H1 (cell line): ENCODE measurements around the gene PTAR1. TPM values are rescaled to one million over a fixed set of nuclear protein-coding genes. Genes with fewer than 3 reads are reported as not detected.

ENCODE experiments used
- CTCF ChIA-PET: fragments of 300-600 bp; sonication (Branson Sonifier 250); formaldehyde crosslinking; loops from one replicate; lab custom pipeline; 2021; ENCODE audit not compliant: partially characterized antibody; lab: Charles Lee
- POLR2A ChIA-PET: fragments of 300-600 bp; sonication (Branson Sonifier 250); formaldehyde crosslinking; loops from one replicate; lab custom pipeline; 2021; ENCODE audit warnings: inconsistent platforms; ENCODE audit not compliant: partially characterized antibody; lab: Charles Lee
- DNase-seq, 2 experiments: peaks; one replicate each; pipeline versions ENCODE4 v3.0.0 to v3.0.0-alpha.2; 2010 to 2022; ENCODE audit warnings: low spot score in 2 of 2, low read depth in 1 of 2, mixed read lengths in 1 of 2
- FAIRE-seq: peaks from 2 replicates; lab custom pipeline; 2011; peaks lifted over from hg19 to GRCh38; lab: Jason Lieb, UNC
- H2AFZ ChIP-seq: 2 replicates; pipeline ENCODE4 v1.8.1; 2012; ENCODE audit warnings: low read length, inconsistent platforms
- H2AK5ac ChIP-seq: 2 replicates; pipeline ENCODE4 v1.6.1; 2013; ENCODE audit warnings: low read depth, low read length
- H2BK120ac ChIP-seq: replicated peaks from 2 replicates; pipeline ENCODE3; 2013; ENCODE audit warnings: low read depth, low read length, inconsistent platforms
- H2BK12ac ChIP-seq: 2 replicates; pipeline ENCODE4 v1.6.1; 2013; ENCODE audit warnings: low read depth, low read length
- H2BK15ac ChIP-seq: 2 replicates; pipeline ENCODE4 v1.6.1; 2013; ENCODE audit warnings: low read length
- H2BK20ac ChIP-seq: 2 replicates; pipeline ENCODE4 v1.6.1; 2013; ENCODE audit warnings: low read length
- H2BK5ac ChIP-seq: 2 replicates; pipeline ENCODE4 v1.6.1; 2013; ENCODE audit warnings: low read depth, low read length
- H3K14ac ChIP-seq: 2 replicates; pipeline ENCODE4 v1.6.1; 2013; ENCODE audit warnings: inconsistent platforms; ENCODE audit not compliant: insufficient read length
- H3K18ac ChIP-seq: 2 replicates; pipeline ENCODE4 v1.6.1; 2013; ENCODE audit warnings: low read length; ENCODE audit errors: extremely low read depth
- H3K23ac ChIP-seq: 2 replicates; pipeline ENCODE4 v1.6.1; 2013; ENCODE audit warnings: inconsistent platforms; ENCODE audit not compliant: insufficient read length
- H3K23me2 ChIP-seq: 2 replicates; pipeline ENCODE4 v1.6.1; 2013; ENCODE audit warnings: low read depth, low read length
- H3K27ac ChIP-seq: 2 replicates; pipeline ENCODE4 v1.6.1; 2011; ENCODE audit warnings: low read depth, low read length, inconsistent platforms
- H3K27me3 ChIP-seq, 4 experiments: replicated peaks in 1 of 4; 1 replicate in 1 of 4; 2 replicates in 3 of 4; pipeline versions ENCODE4 v1.6.1 to v1.8.1; 2011 to 2013; ENCODE audit warnings: low read length in 3 of 4, mild to moderate bottlenecking in 3 of 4, inconsistent platforms in 2 of 4, mixed read lengths in 2 of 4, moderate library complexity in 1 of 4; ENCODE audit not compliant: control insufficient read depth in 3 of 4, insufficient read depth in 3 of 4; ENCODE audit errors: extremely low read depth in 1 of 4
- H3K36me3 ChIP-seq, 4 experiments: 2 replicates each; pipeline versions ENCODE4 v1.6.1 to v1.8.1; 2011 to 2013; ENCODE audit warnings: mild to moderate bottlenecking in 4 of 4, low read length in 3 of 4, moderate library complexity in 2 of 4, control low read depth in 1 of 4, inconsistent platforms in 1 of 4; ENCODE audit not compliant: insufficient read depth in 4 of 4, control insufficient read depth in 2 of 4
- H3K4ac ChIP-seq: replicated peaks from 2 replicates; pipeline ENCODE3; 2013; ENCODE audit warnings: low read length, low read depth, mixed read lengths, inconsistent platforms; ENCODE audit not compliant: insufficient read length
- H3K4me1 ChIP-seq, 4 experiments: replicated peaks in 1 of 4; 1 replicate in 1 of 4; 2 replicates in 3 of 4; pipeline versions ENCODE4 v1.6.1 to v1.8.1; 2011 to 2013; ENCODE audit warnings: low read length in 3 of 4, inconsistent platforms in 2 of 4, mixed read lengths in 1 of 4; ENCODE audit not compliant: insufficient read depth in 4 of 4, control insufficient read depth in 3 of 4
- H3K4me2 ChIP-seq, 2 experiments: 2 replicates each; pipeline versions ENCODE4 v1.6.1 to v1.8.1; 2011 to 2013; ENCODE audit warnings: low read depth in 2 of 2, low read length in 2 of 2, control low read depth in 1 of 2, inconsistent platforms in 1 of 2, mild to moderate bottlenecking in 1 of 2; ENCODE audit not compliant: insufficient read depth in 1 of 2
- H3K4me3 ChIP-seq, 4 experiments: fragments of 200-600, 300-600 bp in 1 of 4; sonication (generic), shearing (Covaris generic), sonication (Bioruptor Twin) in 1 of 4; 2 replicates each; pipeline versions ENCODE4 v1.5.1 to v1.8.1; 2011 to 2016; ENCODE audit warnings: low read length in 4 of 4, low read depth in 3 of 4, control low read depth in 2 of 4, inconsistent platforms in 2 of 4, mild to moderate bottlenecking in 2 of 4, mixed read lengths in 1 of 4, moderate library complexity in 1 of 4; ENCODE audit not compliant: insufficient read depth in 2 of 4; ENCODE audit errors: extremely low read depth in 1 of 4
- H3K56ac ChIP-seq: replicated peaks from 2 replicates; pipeline ENCODE3; 2013; ENCODE audit warnings: low read depth, mild to moderate bottlenecking, mixed read lengths, low read length, inconsistent platforms; ENCODE audit not compliant: insufficient read length
- H3K79me1 ChIP-seq: 2 replicates; pipeline ENCODE4 v1.6.1; 2013; ENCODE audit warnings: low read depth, low read length, control low read depth
- H3K79me2 ChIP-seq, 2 experiments: 2 replicates each; pipeline versions ENCODE4 v1.6.1 to v1.8.1; 2012 to 2013; ENCODE audit warnings: low read length in 2 of 2, mild to moderate bottlenecking in 2 of 2, inconsistent platforms in 1 of 2; ENCODE audit not compliant: insufficient read depth in 2 of 2, control insufficient read depth in 1 of 2
- H3K9ac ChIP-seq, 4 experiments: replicated peaks in 1 of 4; 1 replicate in 1 of 4; 2 replicates in 3 of 4; pipeline versions ENCODE4 v1.6.1 to v1.8.1; 2011 to 2013; ENCODE audit warnings: low read depth in 3 of 4, low read length in 3 of 4, control low read depth in 2 of 4, mild to moderate bottlenecking in 2 of 4, moderate library complexity in 2 of 4, inconsistent platforms in 1 of 4; ENCODE audit errors: extremely low read depth in 1 of 4
- H3K9me3 ChIP-seq, 2 experiments: 2 replicates each; pipeline versions ENCODE4 v1.6.1 to v1.8.1; 2012 to 2013; ENCODE audit warnings: mild to moderate bottlenecking in 2 of 2, moderate library complexity in 2 of 2, control low read depth in 1 of 2, inconsistent platforms in 1 of 2, low read depth in 1 of 2, low read length in 1 of 2, mixed read lengths in 1 of 2; ENCODE audit not compliant: insufficient read depth in 2 of 2
- H4K20me1 ChIP-seq, 2 experiments: replicated peaks in 1 of 2; 2 replicates each; pipeline versions ENCODE3 to v1.8.1; 2011 to 2013; ENCODE audit warnings: inconsistent platforms in 2 of 2, low read length in 2 of 2, mild to moderate bottlenecking in 1 of 2; ENCODE audit not compliant: insufficient read depth in 2 of 2, control insufficient read depth in 1 of 2
- H4K5ac ChIP-seq: 2 replicates; pipeline ENCODE4 v1.6.1; 2013; ENCODE audit warnings: low read length, low read depth, mixed read lengths, inconsistent platforms; ENCODE audit not compliant: insufficient read length
- H4K8ac ChIP-seq: 2 replicates; pipeline ENCODE4 v1.8.0; 2013; ENCODE audit warnings: mild to moderate bottlenecking, moderate library complexity, low read length, inconsistent platforms; ENCODE audit not compliant: insufficient read depth; ENCODE audit errors: extremely low read depth
- H4K91ac ChIP-seq: replicated peaks from 2 replicates; pipeline ENCODE3; 2013; ENCODE audit warnings: low read length, mixed read lengths, inconsistent platforms; ENCODE audit not compliant: insufficient read length
- EZH2 ChIP-seq: fragments of 200-600 bp; sonication (generic); IDR thresholded peaks from 2 replicates; pipeline ENCODE4 v1.7.1; 2012; ENCODE audit warnings: low read depth, mild to moderate bottlenecking, moderate library complexity, low read length, inconsistent platforms; ENCODE audit not compliant: severe bottlenecking
- PHF8 ChIP-seq: fragments of 200-600 bp; sonication (generic); conservative IDR thresholded peaks from 2 replicates; pipeline ENCODE4 v1.7.1; 2012; ENCODE audit warnings: low read depth, mild to moderate bottlenecking, inconsistent platforms, low read length, moderate library complexity
- WGBS, 2 experiments: shearing (Covaris generic) in 1 of 2; methylation state at CpG; one replicate each; pipeline versions ENCODE4 v1.1.6 to v1.1.7; 2013 to 2015; ENCODE audit warnings: low lambda C conversion rate in 2 of 2, mixed read lengths in 2 of 2, inconsistent platforms in 1 of 2, low coverage in 1 of 2, missing lambda C conversion rate in 1 of 2; ENCODE audit not compliant: insufficient replicate concordance in 2 of 2, insufficient coverage in 1 of 2, insufficient read length in 1 of 2; ENCODE audit errors: extremely low coverage in 1 of 2, missing lambda C conversion rate in 1 of 2; 5-methylcytosine and 5-hydroxymethylcytosine counted together
- polyA plus RNA-seq, 7 experiments: library from polyadenylated mRNA; depleted of rRNA in 3 of 7; stranded (reverse) in 5 of 7; unstranded in 2 of 7; fragments of >200 nt in 5 of 7; fragments of 200-250 nt in 2 of 7; gene quantifications; 1 replicate in 5 of 7; 2 replicates in 1 of 7; 4 replicates in 1 of 7; pipeline versions ENCODE4 v1.2.1 to v1.2.3, GENCODE V29; 2011 to 2013; ENCODE audit warnings: missing spikeins in 2 of 7, mixed read lengths in 2 of 7
- total RNA-seq: library from RNA; stranded (reverse); fragmentation: NEBNext Ultra II Directional; extraction: Animal tissue kit (Norgen Biotek cat#: 25700); gene quantifications from 2 replicates; pipeline ENCODE4 v1.2.1, GENCODE V29; 2021

The PTAR1 gene
- total and polyA plus RNA-seq, 2 of the 8 experiments (the other 6 are each of a cell fraction or from before 2014, with no cell fraction given), result 19.5 to 84.9 TPM

DNA sequence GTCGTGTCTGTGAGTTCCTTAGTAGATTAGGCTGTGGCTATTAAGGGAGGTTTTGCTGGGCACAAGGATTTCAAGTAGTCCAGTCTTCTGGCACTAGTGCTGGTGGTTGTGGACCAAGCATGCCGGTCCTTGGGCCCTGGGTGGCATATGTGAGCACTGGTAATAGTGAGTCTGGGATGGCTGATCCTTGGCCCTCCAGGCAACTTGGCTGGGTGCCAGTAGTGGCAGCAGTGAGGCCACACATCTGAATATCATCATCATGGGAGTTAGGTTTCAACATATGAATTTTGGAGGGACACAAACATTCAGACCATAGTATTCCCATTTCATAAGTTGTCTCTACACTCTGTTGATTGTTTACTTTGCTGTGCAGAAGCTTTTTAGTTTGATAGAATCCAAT lies 62.3 kb downstream of the PTAR1 start:
- no peak overlapping the region for H3K23ac ChIP-seq
- H3K9me3 ChIP-seq, result peaks cover 0 to 3% of the 10 kb centered on the region in 2 experiments; a peak in 1 of 4 replicates
- no peak overlapping the region for H4K8ac ChIP-seq
- TF ChIP-seq PHF8 (no peak), EZH2 (no peak)
- TF ChIP-seq, all 59 proteins: peak for 0
- no peak for FAIRE-seq
- no peak overlapping the region for H2AK5ac ChIP-seq
- H3K23me2 ChIP-seq, result no peaks in the 10 kb centered on the region
- H3K56ac ChIP-seq, result no peak overlapping the region
- H2BK120ac ChIP-seq, result no peak overlapping the region
- H3K79me1 ChIP-seq, result no peaks in the 10 kb centered on the region
- no peak overlapping the region for H4K91ac ChIP-seq
- ChIA-PET POLR2A (no interaction called here), CTCF (interaction anchor here (1.3 kb wide), 1 partner anchor 48 kb away, joined by 5 read pairs; no protein-coding TSS in a partner anchor)
- H2BK20ac ChIP-seq, result no peak overlapping the region
- H2BK5ac ChIP-seq, result no peak overlapping the region
- no peak overlapping the region for H3K18ac ChIP-seq
- H3K9ac ChIP-seq, result no peak overlapping the region
- no peak for DNase-seq
- 96% methylated on average over 2 of the region's 2 CpGs; no CpG with 5 or more reads in 1 of the 2 experiments for WGBS, 2 experiments
- no peak overlapping the region for H2AFZ ChIP-seq
- H3K79me2 ChIP-seq, result no peaks in the 10 kb centered on the region
- H3K27ac ChIP-seq, result no peak overlapping the region
- H3K14ac ChIP-seq, result no peak overlapping the region
- H3K4me1 ChIP-seq, result no peaks in the 10 kb centered on the region
- H3K4me2 ChIP-seq, result no peak overlapping the region
- H4K5ac ChIP-seq, result no peak overlapping the region
- no peak overlapping the region for H3K4ac ChIP-seq
- H3K4me3 ChIP-seq, result no peak overlapping the region
- no peak overlapping the region for H2BK12ac ChIP-seq
- no peaks in the 10 kb centered on the region for H3K27me3 ChIP-seq
- H2BK15ac ChIP-seq, result no peak overlapping the region
- no peaks in the 10 kb centered on the region for H4K20me1 ChIP-seq
- no peaks in the 10 kb centered on the region for H3K36me3 ChIP-seq
